Tibial artery (tissue), 4 donors: ENCODE measurements around the gene SF3A1.
"Not testable (repeated sequence)": the region's sequence is repeated elsewhere in the genome, so short reads cannot be mapped to it uniquely, and the experiment has no call there.

Experiments used
- DNase-seq, 2 donors: peaks; one replicate each; pipeline ENCODE4 v3.0.0-alpha.2; 2019
- H3K27ac ChIP-seq, 2 donors: fragments of 200-600 bp; sonication (generic) in 1 of 2; 1 replicate in 1 of 2; 2 replicates in 1 of 2; pipeline ENCODE4 v1.5.1; 2018 to 2019; ENCODE audit warnings: mild to moderate bottlenecking in 1 of 2
- H3K27me3 ChIP-seq, 2 donors: fragments of 200-600 bp; sonication (generic) in 1 of 2; one replicate each; pipeline versions ENCODE4 v1.5.1 to v1.6.0; 2016 to 2019
- H3K36me3 ChIP-seq, 3 donors: fragments of 200-600 bp; sonication (generic) in 2 of 3; one replicate each; pipeline ENCODE4 v1.5.1; 2016 to 2019; ENCODE audit warnings: mild to moderate bottlenecking in 2 of 3
- H3K4me1 ChIP-seq, 4 donors: fragments of 200-600 bp; sonication (generic) in 2 of 4; 1 replicate in 3 of 4; 2 replicates in 1 of 4; pipeline ENCODE4 v1.5.1; 2016 to 2019
- H3K4me3 ChIP-seq, 2 donors: fragments of 200-600 bp; sonication (generic) in 1 of 2; 1 replicate in 1 of 2; 2 replicates in 1 of 2; pipeline ENCODE4 v1.5.1; 2018 to 2019; ENCODE audit warnings: mild to moderate bottlenecking in 2 of 2
- H3K9me3 ChIP-seq, 3 donors: fragments of 200-600 bp; sonication (generic) in 1 of 3; one replicate each; pipeline ENCODE4 v1.5.1; 2016 to 2019
- CTCF ChIP-seq, 2 experiments: fragments of 200-600 bp in 1 of 2; fragments of 450-650 bp in 1 of 2; IDR thresholded peaks; one replicate each; pipeline ENCODE4 v1.5.1; 2017 to 2019; ENCODE audit warnings: antibody characterized with exemption in 2 of 2, mild to moderate bottlenecking in 1 of 2, moderate library complexity in 1 of 2
- intact Hi-C: fragments of 100-400 bp; cut with DNase I; formaldehyde crosslinking; loops from one replicate; pipeline ENCODE4 v1.15.0; 2023; ENCODE audit warnings: low total_unique reads

The SF3A1 gene

GRCh38 chr22:30356449-30357235 lies at the start of gene SF3A1, which contains the start of gene CCDC157:
Gene SF3A1, minus strand, starts transcription at chr22:30356894. Its CDS starts 102 bp downstream, at chr22:30356792.
Gene CCDC157, plus strand, starts transcription at chr22:30357007. Its CDS starts 8,994 bp downstream, at chr22:30366001.
- DNase-seq = peak; percentile 86 to 92
- Histone ChIP-seq H3K27ac (peak within 1 kb of the TSS; percentile 93 to 96), H3K4me1 (peaks cover 0 to 36% (median 27%) of the 10 kb centered on the region in 4 donors), H3K27me3 (no peaks in the 10 kb centered on the region), H3K9me3 (no peaks in the 10 kb centered on the region), H3K4me3 (peak within 1 kb of the TSS; percentile 74 to 78), H3K36me3 (peaks cover 13 to 25% (median 14%) of the 10 kb centered on the region in 3 donors)
- TF ChIP-seq CTCF (IDR thresholded peaks at IDR 0.05) = peak in 1 of 2 experiments; percentile 30
- intact Hi-C loops = loop anchor here (2.0 kb wide), 1 partner anchor 68 kb away; the partner anchor contains the start of gene CASTOR1

GRCh38 chr22:30406400-30406799 lies 49.7 kb upstream of the SF3A1 start:
- no peak for TF ChIP-seq CTCF (IDR thresholded peaks at IDR 0.05)
- H3K4me1 ChIP-seq = peaks cover 0 to 9% (median 3%) of the 10 kb centered on the region in 4 donors
- peaks cover 0 to 50% (median 27%) of the 10 kb centered on the region in 3 donors for H3K36me3 ChIP-seq
- H3K27ac ChIP-seq = no peak overlapping the region
- intact Hi-C loops = no loop called here
- no peak overlapping the region for H3K4me3 ChIP-seq
- no peaks in the 10 kb centered on the region for H3K9me3 ChIP-seq
- DNase-seq = no peak
- H3K27me3 ChIP-seq = no peaks in the 10 kb centered on the region

GRCh38 chr22:30405731-30406130 lies 49.0 kb upstream of the SF3A1 start:
- no peaks in the 10 kb centered on the region for H3K9me3 ChIP-seq
- H3K4me1 ChIP-seq = peaks cover 0 to 9% (median 3%) of the 10 kb centered on the region in 4 donors
- intact Hi-C loops = no loop called here
- peaks cover 0 to 44% (median 23%) of the 10 kb centered on the region in 3 donors for H3K36me3 ChIP-seq
- H3K4me3 ChIP-seq = no peak overlapping the region
- no peak overlapping the region for H3K27ac ChIP-seq
- DNase-seq = no peak
- H3K27me3 ChIP-seq = no peaks in the 10 kb centered on the region
- no peak for TF ChIP-seq CTCF (IDR thresholded peaks at IDR 0.05)

GRCh38 chr22:30404307-30404706 lies 47.6 kb upstream of the SF3A1 start:
- no peak overlapping the region for H3K4me3 ChIP-seq
- no peak overlapping the region for H3K27ac ChIP-seq
- no peaks in the 10 kb centered on the region for H3K9me3 ChIP-seq
- H3K27me3 ChIP-seq = no peaks in the 10 kb centered on the region
- intact Hi-C loops = no loop called here
- TF ChIP-seq CTCF (IDR thresholded peaks at IDR 0.05) = no peak
- peaks cover 0 to 9% (median 3%) of the 10 kb centered on the region in 4 donors for H3K4me1 ChIP-seq
- DNase-seq = no peak
- H3K36me3 ChIP-seq = peaks cover 0 to 29% (median 12%) of the 10 kb centered on the region in 3 donors

- intact Hi-C loops, DNase-seq, H3K27ac ChIP-seq, H3K27me3 ChIP-seq, H3K9me3 ChIP-seq, H3K4me3 ChIP-seq: not testable (repeated sequence)
- peaks cover 0 to 15% (median 5%) of the 10 kb centered on the region in 3 donors for H3K36me3 ChIP-seq
- peaks cover 0 to 23% (median 7%) of the 10 kb centered on the region in 4 donors for H3K4me1 ChIP-seq
Observed at GRCh38 chr22:30402766-30403104, 46.0 kb upstream of the SF3A1 start.
